GM18873 (cell line): ENCODE measurements around the gene MGMT.

Experiments
- ATAC-seq: cut with Tn5 transposase; IDR thresholded peaks from one replicate; pipeline ENCODE4 v1.9.1; 2021; ENCODE audit warnings: mild to moderate bottlenecking, moderate library complexity, moderate number of reproducible peaks; ENCODE audit not compliant: unreplicated experiment, low FRiP score

MGMT gene

DNA sequence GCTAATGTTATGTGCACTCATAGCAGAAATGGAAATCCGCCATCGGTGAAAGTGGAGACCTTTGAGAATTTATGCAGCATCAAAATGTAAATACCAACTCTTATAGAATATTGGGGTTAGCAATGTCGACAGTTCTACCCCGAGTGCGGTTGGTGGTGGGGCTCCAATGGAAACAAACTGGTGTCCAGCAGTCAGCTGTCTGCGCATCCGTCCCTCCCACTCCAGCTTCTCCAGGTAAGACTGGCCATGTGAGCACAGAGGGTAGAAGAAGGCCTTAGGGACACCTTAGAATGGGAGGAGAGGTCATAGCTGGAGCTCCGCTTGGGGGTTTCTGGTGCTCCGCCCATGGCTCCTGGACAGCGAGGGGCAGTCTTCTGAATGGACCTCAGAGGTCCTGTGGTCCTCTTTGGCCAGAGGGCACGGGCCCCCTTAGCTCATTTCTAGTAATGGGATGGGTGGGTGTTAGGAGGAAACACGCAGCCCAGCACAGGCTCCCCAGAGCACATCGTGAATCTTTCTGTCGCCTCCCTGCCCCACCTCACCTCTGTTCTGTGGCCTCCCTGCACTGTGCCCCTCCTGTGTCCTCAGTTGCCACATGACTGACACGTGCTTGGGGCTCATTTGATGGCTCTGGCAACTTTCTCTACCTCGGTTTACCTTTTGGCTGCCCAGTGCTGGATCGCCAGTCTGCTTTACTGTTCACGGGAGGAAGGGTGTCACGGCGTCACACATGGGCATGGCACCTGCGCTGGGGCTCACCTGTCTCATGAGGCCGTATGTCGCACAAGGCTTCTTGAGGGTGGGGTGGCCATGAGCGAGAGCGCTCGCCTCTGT, 50.0 kb downstream of the MGMT start:
- no peak for ATAC-seq

GRCh38 chr10:129517680-129518057, 50.6 kb downstream of the MGMT start:
- no peak for ATAC-seq

DNA sequence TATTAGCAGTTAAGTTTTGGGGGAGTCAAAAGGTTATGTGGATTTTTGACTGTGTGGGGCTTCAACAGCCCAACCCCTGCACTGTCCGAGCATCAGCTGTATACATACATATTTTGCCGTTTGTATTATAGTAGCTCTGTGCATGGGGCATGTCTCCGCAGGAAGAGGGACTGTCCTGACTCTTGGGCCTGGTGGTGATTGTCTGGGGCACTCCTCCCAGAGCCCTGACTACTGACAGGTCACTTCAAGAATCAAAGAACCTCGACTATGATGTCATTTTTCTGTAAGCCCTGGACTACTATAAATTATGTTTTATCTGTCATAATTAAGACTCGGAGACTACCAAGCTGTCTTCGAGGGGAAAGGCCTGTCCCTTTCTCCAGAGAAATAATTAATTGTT, 51.8 kb downstream of the MGMT start:
- no peak for ATAC-seq

DNA sequence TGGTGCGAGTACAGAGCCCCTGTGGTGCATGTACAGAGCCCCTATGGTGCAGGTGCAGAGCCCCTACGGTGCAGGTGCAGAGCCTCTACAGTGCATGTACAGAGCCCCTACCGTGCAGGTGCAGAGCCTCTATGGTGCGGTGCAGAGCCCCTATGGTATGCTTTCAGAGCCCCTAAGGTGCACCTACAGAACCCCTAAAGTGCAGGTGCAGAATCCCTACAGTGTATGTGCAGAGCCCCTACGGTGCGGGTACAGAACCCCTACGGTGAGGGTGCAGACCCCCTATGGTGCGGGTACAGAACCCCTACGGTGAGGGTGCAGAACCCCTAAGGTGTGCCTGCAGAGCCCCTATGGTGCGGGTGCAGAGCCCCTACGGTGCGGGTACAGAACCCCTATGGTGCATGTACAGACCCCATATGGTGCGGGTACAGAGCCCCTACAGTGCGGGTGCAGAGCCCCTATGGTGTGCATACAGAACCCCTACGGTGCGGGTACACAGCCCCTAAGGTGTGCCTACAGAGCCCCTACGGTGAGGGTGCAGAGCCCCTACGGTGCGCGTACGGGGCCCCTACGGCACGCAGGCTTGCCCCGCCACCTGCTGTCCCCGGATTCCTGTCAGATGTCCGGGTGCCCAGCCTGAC, 53.5 kb downstream of the MGMT start:
- no peak for ATAC-seq

GRCh38 chr10:129521161-129522025, 54.4 kb downstream of the MGMT start:
- ATAC-seq = no peak

DNA sequence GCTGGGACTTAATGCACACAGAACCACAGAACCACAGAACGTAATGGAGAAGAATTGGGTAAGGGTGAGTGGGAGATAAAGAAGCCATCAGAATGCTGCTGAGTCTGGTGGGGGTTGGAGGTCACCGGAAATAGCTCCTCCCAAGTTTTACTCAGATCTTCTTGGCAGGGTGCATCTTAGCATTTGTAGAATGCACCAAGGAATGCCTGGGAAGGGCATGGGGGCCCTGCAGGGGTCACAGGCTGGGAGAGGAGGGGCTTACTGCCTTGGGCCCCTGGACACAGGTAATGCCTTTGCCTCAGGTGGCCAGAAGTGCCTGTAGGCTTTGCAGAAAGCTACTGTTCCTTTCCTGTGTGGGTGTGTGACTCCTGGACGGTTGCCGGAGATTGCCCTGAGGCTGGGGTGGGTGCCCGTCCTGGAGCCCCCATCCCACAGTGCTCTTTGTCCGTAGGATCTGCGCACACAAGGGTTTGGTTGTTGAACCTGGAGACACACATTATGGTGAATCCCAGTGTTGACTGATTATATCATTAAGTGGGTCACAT, 55.1 kb downstream of the MGMT start:
- ATAC-seq = no peak

- no peak for ATAC-seq
Observed at GRCh38 chr10:129523031-129523722, 56.1 kb downstream of the MGMT start.

DNA sequence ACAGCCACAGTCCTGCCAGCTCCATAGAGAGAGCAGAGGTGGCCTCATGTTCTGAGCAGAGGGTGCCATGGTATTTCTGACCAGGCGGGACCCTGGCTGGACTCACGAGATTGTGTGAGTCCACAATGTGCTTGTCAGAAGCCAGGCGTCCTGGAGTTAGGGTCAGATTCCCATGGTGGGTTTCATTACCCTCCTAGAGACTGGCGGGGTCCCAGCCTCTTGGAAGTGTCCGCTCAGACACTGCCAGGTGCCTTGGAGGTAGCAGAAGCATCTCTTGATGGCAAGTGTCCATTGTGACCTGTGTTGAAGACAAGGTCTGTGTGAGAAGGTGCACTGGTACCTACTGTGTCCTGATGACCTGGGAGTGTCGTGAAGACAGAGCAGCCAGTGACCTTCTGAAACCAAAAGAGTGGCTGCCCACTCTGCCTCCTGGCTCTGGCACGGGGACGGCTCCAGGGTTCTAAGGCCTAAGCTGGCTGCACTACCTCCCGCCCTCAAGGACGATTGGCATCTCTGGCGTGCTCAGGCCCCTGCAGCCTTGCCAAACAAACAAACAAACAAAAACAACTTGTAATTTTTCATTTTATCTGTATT, 56.8 kb downstream of the MGMT start:
- ATAC-seq = no peak

- no peak for ATAC-seq
Observed at GRCh38 chr10:129524936-129525335, 57.9 kb downstream of the MGMT start.

DNA sequence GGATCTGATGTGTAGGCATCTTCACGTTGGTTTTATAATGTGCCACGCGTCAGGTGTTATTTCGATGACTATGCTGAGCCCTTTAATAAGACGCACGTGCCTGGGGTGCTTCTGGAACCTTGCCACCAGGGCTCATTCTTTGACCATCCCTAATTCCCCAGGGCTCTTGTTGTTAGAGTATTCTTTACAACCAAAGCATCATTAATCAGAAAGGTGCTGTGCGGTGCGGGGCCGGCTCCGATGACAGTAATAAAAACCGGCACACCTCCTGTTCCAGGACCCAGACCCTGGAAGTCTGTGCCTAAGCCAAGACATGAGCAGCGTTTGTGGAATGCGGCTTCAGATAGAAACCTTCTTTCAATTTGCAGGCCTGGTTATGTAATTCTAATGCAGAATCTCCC, 58.4 kb downstream of the MGMT start:
- no peak for ATAC-seq

DNA sequence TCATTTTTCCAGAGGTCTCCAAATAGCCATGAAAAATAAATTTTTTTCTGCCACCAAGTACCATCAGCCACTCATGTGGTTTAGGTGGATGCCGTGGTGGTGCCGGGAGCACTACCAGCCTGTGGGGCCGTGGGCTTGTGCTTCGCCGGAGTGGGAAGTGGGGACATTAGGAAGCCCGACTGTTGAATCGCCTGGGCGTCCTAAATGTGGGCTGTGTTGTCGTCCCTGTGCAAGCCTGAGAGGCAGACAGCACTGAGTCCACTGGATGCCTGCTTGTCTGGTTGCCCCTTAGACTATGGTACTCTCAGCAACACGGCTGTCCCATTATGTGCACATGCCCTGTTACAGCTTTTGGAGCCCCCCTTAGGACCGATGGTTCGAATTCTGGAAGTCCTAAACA, 59.9 kb downstream of the MGMT start:
- no peak for ATAC-seq

DNA sequence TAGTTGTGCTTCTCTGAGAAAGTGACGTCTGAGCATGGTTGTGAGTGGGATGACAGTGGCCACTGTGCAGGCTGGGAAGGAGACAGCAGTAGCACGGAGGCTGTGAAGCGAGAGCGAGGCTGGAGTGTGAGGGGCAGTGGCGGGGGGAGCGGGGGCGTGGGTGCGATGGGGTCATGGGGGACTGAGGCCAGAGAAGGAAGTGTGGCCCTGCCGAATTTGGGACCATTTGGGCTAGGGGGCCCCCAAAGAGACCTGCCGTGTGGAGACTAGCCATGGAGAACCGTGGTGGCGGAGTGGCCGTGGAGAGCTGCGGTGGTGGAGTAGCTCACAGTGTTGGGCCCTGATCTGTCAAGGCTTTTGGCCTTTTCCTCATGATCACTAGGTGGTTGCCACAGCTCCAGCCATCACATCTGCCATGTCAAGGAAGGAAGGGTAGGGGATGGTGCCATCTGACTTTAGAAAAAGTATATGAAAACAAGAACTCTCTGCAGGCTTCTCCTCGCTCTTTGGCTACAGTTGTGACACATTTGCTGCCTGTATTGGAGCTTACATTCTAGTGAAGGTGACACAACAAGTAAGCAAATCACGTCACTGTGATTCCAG, 61.4 kb downstream of the MGMT start:
- no peak for ATAC-seq

DNA sequence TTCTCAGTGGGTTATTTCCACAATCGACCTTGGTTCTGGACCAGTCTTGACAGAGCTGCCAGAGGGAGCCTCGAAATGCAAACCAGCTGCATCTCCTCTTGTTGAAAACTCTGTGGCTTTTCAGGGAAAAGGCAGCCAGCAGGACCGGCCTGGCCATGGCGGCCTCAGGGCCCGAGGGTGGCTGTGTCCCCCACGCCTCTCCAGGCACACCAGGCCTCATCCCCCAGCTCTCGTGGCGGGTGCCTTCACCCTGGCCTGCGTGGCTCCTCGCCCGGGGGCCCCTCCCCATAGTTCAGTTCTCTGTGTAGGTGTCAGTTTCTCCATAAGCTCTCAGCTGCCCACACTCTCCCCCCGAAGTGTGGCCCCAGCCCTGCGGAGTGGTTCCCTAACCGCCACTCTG, 63.5 kb downstream of the MGMT start:
- ATAC-seq = no peak

GRCh38 chr10:129531195-129531968, 64.3 kb downstream of the MGMT start:
- no peak for ATAC-seq

GRCh38 chr10:129531969-129532660, 65.1 kb downstream of the MGMT start:
- ATAC-seq = no peak

DNA sequence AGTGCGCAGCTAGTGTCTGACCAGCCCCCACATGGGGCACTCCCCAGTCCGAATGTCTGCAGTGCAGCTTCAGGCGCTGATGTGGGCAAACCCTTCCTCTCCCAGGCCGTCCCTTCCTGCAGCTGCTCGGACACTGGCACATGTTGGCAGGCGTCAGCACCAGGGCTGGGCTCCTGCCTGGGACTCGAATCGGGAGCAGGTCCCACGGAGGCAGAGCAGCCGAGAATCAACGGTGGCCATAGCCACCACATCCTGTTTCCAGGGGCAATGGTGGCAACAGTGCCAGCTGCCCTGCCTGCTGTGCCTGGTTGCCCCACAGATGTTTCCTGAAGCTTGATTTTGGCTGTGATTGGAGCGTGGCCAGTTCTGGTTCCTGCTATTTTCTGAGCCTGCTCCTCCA, 65.8 kb downstream of the MGMT start:
- ATAC-seq = no peak

DNA sequence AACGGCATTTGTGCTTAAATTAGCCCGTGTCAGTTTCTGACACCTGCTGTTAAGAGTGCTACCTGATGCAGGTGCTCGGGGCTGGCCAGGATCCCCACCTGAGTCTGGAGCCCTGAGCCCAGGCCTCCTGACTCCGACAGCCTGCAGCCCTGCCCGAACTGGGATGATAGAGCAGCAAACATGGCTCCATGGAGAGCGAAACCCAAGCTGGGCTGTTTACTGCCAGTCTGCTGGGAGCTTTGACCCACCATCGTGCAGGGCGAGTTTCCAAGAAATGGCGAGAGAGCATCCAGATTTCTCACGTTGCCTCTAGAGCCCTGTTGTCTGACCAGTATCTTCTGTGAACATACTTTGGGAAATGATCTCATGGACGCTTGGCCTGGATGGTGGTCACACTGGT, 66.2 kb downstream of the MGMT start:
- no peak for ATAC-seq

GRCh38 chr10:129534826-129535225, 67.8 kb downstream of the MGMT start:
- ATAC-seq = no peak
